Inflammatory macrophage (primary cell): ENCODE results near the gene BCL11A.

ENCODE experiments used
- DNase-seq, 2 donors: peaks; one replicate each; pipeline ENCODE4 v3.0.0-alpha.2; 2020 to 2022

The BCL11A gene

DNA sequence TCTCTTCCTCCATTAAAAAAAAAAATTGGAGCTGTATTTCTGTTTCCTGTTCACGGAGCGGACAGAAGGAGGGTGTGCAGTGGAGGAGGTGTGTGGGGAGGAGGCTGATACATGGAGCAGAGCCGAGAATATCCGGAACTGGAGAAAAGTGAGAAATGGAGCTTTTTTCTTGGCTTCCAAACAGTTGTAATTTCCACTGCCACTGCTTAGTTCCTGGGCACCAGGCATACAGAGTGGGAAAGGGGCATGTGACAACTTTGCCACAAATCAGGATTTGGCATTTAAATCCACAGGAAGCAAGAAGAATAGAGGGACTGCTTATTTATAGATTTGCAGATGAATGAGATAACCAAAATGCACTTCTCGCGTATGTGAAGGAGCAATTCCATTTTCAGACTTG lies 71.2 kb downstream of the BCL11A start:
- DNase-seq, result no peak

DNA sequence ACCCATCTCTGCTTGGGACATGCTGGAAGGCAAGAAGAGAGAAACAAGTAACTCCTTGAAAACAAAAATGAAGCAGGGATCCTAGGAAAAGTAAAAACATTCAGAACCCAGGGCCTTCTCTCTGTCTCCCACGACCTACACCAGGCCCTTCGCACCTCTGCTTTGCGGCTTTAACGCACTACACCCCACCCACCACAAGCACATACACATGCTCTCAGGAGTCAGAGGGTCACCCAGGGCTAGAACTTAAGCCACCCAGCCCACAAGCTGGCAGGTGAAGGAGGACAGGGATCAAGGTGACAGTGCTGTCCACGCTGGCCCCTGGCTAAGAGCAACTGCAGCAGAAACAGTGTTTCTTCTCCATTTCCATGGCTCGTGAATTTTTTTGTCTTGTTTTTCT lies 72.2 kb downstream of the BCL11A start:
- DNase-seq, result no peak

DNA sequence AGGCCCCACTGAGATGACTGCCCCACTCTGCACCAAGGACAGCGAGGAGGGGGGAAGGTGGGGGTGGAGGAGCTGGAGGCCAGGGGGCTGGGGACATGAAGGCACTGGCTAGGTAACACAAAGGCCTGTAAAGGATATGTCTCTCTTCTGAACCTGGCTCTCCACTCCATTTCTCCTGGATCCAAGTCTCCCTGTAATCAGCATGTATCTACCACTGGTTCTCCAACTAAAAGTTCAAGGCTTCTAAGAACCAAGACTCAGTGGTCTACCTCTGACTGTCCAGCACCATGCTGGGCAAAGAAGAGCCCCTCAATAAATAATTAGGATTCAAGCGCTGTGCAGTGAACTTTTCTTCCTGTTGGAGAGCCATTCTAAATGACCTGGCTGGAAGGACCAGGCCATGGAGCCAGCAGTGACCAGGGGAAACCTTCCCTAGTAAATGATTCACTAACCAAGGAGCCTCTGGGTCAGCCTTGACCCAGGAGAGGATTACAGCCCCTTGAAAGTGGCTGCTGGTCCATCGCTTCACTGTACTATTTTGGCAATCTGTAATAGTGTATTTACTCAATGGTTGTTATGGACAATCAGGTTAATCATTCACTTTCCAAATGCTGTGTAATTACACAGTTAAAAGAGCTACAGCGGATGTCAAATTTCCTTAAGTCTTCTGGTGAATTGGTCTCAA lies 73.2 kb downstream of the BCL11A start:
- no peak for DNase-seq

DNA sequence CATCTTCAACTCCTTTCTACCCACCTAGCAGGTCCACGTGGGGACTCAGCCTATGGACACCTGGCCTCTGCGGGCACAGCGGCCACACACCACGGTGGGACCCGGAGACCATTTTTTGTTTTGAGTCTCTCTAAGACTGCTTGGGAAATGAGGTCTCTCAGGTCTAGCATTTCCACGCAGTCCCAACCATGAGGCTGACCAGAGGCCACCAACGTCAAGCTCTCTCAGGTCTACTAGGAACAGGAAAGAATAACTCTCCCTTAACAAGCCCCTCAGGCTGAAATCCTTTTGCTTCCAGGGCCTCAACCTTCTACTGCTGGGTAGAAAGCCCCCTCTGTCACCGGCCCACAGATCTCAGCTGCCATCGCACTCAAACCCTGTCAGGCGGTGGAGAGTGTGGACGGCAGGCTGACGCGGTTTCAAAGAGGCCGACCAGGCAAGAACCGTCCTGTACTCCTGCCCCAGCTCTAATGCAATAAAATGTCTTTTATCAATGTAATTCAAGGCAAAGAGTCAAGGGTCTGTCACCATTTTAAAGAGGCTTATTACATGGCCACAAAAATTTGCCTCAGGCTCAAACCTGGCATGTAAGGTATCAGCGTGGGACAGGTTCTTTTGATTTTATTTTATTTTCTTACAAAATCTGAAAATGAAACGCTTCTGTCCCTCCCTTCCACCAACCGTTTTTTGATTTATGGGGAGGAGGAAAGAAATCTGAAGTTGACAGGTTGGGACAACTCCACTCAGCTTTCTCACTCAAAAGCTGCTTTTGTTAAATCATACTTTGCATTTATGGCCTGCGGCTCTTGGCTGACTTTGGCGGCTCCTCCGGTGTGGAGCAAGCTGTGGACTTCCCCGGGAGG lies 74.0 kb downstream of the BCL11A start:
- DNase-seq, result no peak

DNA sequence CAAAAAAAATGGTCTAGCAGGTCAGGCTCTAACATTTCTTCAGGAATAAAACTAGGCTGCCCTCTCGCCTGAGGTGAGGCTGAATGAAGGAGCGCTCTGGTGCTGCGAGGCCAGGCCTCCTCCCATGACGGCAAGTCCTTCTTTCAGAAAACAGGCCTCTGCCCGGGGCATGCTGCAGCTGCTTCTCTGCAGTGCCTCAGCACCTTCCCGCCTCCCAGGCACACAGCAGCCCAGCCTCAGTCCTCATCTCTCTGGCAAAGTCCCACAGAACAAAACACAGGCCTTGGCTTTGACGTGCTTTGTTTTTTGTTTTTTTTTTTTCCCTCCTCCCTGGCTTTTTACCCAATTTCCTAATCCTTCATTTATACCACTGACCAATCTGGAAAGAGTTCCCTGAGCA lies 74.8 kb downstream of the BCL11A start:
- no peak for DNase-seq

DNA sequence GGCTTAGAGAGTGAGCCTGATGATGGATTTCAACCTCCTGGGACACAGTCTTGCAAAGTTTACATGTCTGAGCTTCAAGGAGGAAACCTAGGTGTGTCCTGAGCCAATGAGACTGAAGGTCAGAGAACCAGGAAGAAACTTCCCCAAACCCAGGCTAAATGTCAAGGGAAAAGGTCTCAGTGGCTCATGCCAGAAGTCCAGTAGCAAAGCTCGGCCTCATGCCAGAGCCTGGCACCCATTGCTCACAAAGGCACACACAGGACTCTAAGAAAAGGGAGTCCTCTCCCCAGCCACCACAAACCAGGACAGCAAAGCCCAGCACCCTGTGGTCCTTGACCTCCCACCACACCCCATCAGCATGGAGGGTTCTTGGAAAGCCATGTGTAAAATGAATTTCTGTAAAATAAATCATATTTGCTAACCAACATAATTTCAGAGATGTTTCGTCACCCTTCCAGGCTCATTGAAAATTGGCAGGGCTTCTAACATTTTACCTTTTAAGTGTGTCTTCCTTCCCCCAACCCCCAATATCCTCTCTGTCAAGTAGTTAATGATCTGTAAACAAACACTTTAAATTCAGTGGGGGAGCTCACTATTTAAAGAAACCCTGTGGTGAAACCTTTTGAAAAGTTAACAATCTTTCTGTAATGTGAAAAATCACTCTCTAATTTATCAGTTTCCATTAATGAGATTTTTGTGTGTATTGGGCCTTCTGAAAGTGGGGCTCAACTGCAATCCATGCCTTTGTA lies 77.1 kb downstream of the BCL11A start:
- DNase-seq, result no peak

DNA sequence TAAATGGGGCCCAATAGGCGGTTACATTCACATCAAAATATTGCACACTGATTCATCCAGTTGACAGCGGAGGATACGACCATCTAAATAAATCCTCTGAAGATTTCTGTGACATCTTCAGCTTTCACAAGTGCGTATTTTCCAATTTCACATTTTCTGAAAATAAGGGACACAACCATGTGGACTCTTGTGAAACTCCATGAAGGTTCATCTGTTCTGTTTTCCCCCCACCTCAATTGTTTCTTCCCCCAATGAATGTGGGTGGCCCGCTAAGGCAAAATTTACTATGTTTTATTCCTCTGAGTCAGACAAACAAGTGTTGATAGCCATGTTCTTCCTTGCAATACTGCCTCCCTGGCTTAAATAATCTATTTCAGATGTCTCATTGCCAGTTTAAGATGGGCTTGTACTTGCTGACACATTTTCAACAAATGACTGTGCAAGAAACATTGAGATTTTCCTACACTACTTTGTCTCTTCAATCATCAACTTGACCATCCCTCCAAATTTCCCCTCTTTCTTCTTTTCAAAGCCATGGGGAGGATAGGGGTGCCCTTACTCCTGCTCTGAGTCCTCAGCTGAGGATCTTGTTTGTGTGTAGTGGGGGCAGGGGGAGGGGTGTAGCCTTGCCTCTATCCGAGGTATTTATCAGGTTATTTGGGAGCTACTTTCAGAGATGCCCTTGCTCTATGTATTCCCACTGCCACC lies 78.2 kb downstream of the BCL11A start:
- DNase-seq, result no peak

DNA sequence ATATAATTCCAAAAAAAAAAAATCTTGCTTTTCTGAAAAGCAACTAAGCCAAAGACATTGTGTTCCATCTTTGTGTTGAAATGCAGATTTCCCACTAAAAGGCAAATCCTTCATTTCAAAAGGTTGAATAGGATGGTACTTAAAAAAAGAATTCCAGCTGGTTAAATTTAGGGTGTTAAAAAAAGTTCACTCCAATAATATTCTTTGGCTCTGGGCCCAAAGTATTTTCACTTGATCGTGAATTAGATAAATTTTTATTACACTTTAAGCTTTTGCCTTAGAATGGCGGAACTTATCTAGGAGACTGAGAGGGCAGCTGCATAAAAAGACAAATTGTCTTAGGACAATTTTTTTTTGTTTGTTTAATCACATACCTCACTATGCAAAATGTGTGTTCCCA lies 79.2 kb downstream of the BCL11A start:
- no peak for DNase-seq

DNA sequence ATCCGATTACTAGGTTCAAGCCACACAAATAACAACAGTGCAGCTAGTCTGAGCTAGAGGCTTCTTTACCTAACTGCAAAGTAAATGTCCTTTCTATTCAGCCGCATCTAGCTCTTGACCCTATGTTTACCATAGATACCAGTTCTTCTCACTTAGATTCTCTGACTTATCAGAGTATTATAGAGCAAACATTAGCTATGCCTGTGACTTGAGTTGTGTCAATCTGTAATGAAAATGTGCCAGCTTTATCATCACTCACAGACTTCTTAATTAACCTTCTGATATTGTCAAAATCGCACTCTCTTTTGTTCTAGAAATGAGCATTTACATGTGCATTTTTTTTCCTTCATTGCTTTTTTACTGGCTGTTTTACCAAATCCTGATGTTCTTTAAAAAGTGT lies 79.9 kb downstream of the BCL11A start:
- no peak for DNase-seq

DNA sequence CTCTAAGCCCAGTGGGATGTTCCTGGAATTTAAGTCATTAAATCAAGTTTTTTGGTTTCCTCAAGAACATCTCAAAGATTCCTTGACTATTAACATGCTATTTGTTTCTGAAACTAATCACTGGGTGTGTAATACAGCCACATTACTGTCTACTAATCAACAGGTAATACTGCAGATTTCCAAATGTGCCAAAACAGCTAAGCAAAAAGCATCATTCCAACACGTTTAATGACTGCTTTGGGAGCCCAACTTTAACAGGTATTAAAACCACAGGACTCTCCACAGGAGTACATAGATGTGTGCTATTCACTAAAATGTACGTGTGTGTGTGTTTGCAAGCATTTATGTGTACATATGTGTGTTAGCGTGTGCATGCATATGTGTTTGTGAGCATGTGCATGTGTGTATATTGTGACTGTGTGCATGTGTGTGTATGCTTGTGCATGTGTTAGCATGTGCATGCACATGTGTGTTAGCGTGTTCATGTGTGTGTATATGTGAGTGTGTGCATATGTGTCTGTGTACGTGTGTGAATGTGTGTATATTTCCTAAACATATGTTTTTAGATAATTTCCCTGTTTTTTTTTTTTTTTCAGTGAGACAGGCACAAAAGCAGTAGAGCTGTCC lies 80.7 kb downstream of the BCL11A start:
- no peak for DNase-seq

DNA sequence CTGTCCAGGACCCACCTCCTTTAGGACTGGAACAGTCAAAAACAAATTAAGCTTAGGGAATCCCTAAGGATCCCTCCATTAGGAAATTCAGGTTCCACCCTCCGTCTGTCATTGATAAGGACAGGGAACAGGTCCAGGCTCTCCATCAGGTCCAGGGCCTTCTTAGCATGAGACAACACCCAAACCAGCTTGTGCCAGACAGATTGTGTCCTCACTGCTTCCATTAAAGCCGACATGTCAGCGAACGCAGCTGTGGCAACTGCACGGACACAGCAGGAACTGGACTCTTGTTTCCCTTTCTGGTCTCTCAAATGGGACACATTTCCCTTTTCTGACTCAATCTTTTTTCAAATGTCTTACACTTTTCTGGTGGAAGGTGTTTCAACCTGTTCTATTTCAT lies 81.4 kb downstream of the BCL11A start:
- DNase-seq, result peak; percentile 53 to 57

DNA sequence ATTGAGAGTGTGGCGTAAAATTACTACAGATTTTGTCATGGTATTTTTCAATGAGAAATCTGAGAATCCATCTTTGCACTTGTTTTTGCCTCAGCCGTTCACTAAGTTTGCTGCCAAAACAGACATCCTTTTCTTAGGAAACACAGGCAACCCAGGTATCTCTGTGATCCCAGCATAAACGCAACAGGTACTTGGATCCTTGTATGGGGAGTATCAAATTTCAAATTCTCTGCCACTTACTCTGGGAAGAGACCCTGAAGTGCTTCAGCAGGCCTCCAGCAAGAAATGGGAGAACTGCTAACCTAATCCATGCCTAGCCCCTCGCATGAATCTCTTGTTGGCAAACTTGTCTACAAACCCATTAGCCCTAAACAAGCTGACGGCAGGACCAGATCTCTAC lies 83.1 kb downstream of the BCL11A start:
- DNase-seq, result no peak

DNA sequence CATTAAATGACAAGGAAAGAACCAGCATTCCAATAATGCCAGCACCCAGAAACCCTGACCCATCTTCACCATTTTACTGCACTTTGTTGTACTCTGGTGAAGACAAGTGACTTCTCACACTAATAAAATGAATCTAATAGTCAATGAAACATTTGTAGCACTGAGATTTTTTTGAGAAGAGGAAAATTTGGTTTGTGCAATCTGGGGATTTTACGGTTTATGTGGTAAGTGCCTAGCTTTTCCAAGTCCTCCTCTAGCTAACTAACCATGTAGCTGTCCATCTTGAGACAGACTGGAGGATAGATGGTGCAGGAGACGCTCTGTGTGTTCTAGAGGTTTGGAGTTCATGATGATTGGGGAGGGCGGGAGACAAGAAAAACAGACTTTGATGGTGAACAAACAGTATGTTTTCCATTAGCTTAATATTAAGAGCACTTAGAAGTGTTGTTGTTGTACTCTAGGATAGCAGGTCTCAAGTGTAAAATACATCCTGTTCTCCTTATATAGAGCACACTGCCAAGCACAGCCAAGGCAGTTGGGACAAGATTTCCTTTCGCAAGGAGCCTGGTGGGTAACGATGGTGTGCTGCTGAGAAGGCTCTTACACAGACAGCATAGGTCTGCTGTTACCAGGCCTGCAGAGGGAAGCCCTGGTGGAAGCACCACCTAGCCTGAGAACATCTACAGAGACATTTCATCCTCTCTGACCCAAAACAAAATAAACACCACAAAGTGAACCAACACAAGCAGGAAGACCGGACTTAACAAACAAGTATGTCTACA lies 83.7 kb downstream of the BCL11A start:
- no peak for DNase-seq

DNA sequence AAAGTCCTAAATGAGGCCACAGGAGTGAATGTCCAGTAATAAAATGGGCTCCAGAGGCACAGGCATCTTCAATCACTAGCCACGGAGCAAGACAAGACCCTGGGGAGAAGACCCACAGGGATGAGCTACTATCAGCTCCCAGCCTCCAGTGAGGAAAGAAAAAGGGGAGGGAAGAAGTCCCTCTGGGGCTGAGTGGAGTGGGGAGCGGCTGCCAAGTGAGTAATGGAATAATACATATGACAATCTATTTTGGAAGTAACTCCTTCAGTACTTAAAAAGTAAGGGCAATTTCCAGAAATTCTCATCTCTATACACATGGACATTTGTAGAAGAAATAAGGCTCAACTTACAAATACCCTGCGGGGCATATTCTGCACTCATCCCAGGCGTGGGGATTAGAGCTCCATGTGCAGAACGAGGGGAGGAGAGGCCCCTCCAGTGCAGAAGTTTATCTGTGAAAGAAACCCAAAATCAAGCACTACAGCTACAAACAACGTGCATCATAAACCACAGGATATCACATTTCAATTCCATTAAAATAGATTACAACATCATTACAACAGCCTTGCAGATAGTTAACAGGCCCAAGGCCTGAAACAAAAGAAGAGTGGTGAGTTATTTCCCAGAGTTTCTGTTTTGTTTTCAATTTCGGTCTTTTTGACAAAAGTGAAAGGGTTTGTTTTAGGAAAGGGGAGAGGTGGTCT lies 84.9 kb downstream of the BCL11A start:
- no peak for DNase-seq

DNA sequence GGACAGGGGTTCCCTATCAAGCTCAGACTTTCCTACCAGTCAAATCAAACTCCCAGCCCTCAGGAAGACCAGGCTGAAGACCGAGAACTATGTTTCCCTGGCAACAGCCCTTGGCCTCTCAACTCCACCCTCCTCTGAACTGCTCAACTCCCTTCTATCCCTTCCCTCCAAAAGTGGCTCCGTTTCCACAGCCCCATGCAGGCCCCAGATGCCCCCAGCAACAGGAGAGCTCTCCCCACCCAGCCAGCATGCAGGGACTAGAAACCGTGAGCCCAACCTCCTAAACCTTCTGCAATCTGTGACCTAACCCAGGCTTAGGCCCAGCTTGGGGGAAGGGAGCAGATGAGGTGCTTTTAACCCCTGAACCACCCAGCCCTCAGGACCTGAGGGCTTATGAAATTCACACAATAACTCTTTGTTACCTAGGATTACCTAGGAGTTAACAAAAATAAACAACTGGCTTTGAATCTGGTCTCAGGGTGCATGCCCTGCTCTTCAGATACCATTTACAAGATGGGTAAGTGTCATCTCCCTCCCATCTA lies 87.2 kb downstream of the BCL11A start:
- DNase-seq, result no peak

DNA sequence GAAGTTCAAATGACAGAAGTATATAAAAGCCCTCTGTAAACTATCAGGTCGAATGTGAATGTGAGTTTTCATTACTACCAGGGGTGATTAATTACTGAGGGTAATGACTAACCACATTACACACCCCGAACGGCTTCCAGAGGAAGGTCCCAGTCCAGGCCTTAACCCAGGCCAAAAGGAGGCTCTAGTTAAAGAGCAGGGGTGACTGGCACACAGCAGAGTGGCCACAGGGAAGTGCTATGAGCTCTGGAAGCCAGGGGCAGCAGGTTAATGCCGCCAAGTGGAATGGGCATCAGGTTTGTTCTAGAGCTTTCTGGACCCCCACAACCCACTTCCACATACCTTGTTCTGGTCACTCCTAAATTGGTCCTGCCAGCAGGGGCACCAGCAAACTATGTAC lies 87.7 kb downstream of the BCL11A start:
- DNase-seq, result no peak

DNA sequence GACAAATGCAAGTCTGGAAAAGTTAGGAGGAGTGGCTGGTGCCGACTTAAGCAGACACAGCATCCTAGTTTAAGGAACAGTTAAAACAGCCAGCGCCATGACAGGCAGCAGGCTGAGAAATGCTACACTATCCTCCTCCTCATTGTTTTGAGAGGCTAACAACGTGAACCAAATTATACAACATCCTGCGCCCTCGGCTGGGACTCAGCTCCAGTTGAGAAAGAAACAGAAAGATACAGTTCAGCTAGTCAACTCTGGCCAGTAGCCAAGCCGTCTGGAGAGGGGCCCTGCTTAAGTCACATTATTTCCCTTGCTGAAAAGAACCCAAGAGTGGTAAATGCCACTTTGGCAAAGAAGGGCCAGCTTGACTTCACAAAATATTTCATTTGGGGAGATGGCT lies 90.2 kb downstream of the BCL11A start:
- no peak for DNase-seq

DNA sequence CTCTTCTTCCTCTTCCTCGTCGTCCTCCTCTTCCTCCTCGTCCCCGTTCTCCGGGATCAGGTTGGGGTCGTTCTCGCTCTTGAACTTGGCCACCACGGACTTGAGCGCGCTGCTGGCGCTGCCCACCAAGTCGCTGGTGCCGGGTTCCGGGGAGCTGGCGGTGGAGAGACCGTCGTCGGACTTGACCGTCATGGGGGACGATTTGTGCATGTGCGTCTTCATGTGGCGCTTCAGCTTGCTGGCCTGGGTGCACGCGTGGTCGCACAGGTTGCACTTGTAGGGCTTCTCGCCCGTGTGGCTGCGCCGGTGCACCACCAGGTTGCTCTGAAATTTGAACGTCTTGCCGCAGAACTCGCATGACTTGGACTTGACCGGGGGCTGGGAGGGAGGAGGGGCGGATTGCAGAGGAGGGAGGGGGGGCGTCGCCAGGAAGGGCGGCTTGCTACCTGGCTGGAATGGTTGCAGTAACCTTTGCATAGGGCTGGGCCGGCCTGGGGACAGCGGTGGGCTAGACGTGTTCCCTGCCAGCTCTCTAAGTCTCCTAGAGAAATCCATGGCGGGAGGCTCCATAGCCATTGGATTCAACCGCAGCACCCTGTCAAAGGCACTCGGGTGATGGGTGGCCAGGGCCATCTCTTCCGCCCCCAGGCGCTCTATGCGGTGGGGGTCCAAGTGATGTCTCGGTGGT lies 91.9 kb downstream of the BCL11A start:
- no peak for DNase-seq

DNA sequence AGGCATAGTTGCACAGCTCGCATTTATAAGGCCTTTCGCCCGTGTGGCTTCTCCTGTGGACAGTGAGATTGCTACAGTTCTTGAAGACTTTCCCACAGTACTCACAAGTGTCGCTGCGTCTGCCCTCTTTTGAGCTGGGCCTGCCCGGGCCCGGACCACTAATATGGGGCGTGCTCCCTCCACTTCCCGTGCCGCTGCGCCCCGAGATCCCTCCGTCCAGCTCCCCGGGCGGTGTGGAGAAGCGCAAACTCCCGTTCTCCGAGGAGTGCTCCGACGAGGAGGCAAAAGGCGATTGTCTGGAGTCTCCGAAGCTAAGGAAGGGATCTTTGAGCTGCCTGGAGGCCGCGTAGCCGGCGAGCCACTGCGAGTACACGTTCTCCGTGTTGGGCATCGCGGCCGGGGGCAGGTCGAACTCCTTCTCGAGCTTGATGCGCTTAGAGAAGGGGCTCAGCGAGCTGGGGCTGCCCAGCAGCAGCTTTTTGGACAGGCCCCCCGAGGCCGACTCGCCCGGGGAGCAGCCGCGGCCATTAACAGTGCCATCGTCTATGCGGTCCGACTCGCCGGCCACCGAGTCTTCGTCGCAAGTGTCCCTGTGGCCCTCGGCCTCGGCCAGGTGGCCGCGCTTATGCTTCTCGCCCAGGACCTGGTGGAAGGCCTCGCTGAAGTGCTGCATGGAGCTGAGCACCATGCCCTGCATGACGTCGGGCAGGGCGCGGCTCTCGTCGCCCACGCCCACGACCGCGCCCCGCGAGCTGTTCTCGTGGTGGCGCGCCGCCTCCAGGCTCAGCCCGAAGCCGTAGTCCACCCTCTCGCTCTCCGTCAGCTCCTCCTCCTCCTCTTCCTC lies 92.7 kb downstream of the BCL11A start:
- no peak for DNase-seq
